ENCODE data around the gene CHODL.

Gene CHODL

DNA sequence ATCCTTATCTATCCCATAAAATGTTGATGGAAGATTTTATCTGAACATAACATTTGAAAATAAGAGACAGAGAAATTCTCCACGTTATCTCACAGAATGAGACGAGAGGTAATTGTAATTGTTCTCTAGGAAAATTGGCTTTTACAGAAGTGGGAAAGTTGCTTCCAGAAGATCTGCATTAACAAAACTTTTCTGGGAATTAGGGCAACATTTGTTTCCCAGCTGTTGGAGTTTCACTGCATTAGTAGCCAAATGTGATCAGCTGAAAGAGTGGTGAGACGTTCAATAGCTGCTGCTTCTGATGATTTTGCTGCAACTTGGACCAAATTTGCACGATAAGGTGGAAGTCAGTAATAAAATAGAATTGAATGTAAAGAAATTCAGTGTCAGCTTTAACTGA is 7.6 kb downstream of the CHODL start:
- H3K36me3 ChIP-seq (ENCODE audit: control insufficient read depth, low read depth, low read length): no peaks in the 10 kb centered on the region
- no peak overlapping the region for H3K27ac ChIP-seq (ENCODE audit: low read length)
- no peak overlapping the region for H3K4me3 ChIP-seq (ENCODE audit: low read length)
- no peaks in the 10 kb centered on the region for H3K4me1 ChIP-seq (ENCODE audit: control insufficient read depth, low read depth, low read length)
- H3K9ac ChIP-seq (ENCODE audit: low read length): no peak overlapping the region
- H3K27me3 ChIP-seq (ENCODE audit: control insufficient read depth, insufficient read depth, low read length): no peaks in the 10 kb centered on the region
- no peaks in the 10 kb centered on the region for H3K9me3 ChIP-seq (ENCODE audit: control insufficient read depth, low read depth, low read length)

- Histone ChIP-seq H3K4me3 (ENCODE audit: low read length) (no peak overlapping the region), H3K9me3 (ENCODE audit: control insufficient read depth, low read depth, low read length) (no peaks in the 10 kb centered on the region), H3K27me3 (ENCODE audit: control insufficient read depth, insufficient read depth, low read length) (no peaks in the 10 kb centered on the region), H3K36me3 (ENCODE audit: control insufficient read depth, low read depth, low read length) (no peaks in the 10 kb centered on the region), H3K4me1 (ENCODE audit: control insufficient read depth, low read depth, low read length) (no peaks in the 10 kb centered on the region), H3K27ac (ENCODE audit: low read length) (no peak overlapping the region), H3K9ac (ENCODE audit: low read length) (no peak overlapping the region)
These were observed 8.0 kb downstream of the CHODL start for GRCh38 chr21:18252680-18253079.

DNA sequence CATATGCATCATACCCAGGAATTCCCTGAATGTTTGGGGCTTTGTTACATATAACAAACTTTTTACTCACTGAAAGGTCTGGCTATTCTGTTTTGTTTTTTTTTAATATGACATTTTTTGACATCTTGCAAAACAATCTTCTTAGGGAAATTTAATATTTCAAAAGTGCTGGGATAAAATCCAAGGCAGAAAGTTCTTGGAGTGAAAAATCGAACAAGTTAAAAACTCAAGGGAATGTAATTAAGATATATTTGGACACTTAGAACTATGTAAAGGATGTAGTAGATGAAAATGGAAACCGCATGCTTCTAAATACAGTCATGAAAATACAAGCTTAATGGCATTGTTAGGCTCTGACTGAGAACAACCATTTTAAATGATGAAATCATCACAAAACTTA is 8.6 kb downstream of the CHODL start:
- no peaks in the 10 kb centered on the region for H3K9me3 ChIP-seq (ENCODE audit: control insufficient read depth, low read depth, low read length)
- no peaks in the 10 kb centered on the region for H3K36me3 ChIP-seq (ENCODE audit: control insufficient read depth, low read depth, low read length)
- no peak overlapping the region for H3K4me3 ChIP-seq (ENCODE audit: low read length)
- no peaks in the 10 kb centered on the region for H3K4me1 ChIP-seq (ENCODE audit: control insufficient read depth, low read depth, low read length)
- no peak overlapping the region for H3K9ac ChIP-seq (ENCODE audit: low read length)
- no peaks in the 10 kb centered on the region for H3K27me3 ChIP-seq (ENCODE audit: control insufficient read depth, insufficient read depth, low read length)
- no peak overlapping the region for H3K27ac ChIP-seq (ENCODE audit: low read length)

DNA sequence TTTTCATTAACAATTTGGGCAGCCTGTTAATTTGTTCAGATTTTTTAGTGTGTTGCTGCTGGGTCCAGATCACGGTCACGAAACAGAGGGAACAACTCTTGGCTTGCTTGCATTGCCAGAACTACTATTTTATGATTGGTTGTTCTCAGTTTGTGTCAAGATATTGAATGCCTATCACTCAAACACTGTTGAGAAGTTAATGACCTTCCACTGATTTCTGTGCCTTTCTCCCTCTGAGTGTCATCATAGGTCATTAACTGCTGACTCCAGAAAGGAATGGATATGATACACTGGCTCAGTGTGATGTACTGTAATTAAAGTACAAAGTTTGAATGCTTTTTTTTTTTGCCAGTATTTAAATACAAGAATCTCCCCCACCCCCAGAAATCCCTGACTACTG is 9.2 kb downstream of the CHODL start:
- Histone ChIP-seq H3K27ac (ENCODE audit: low read length) (no peak overlapping the region), H3K36me3 (ENCODE audit: control insufficient read depth, low read depth, low read length) (no peaks in the 10 kb centered on the region), H3K4me3 (ENCODE audit: low read length) (no peak overlapping the region), H3K27me3 (ENCODE audit: control insufficient read depth, insufficient read depth, low read length) (no peaks in the 10 kb centered on the region), H3K9me3 (ENCODE audit: control insufficient read depth, low read depth, low read length) (no peaks in the 10 kb centered on the region), H3K4me1 (ENCODE audit: control insufficient read depth, low read depth, low read length) (no peaks in the 10 kb centered on the region), H3K9ac (ENCODE audit: low read length) (no peak overlapping the region)

DNA sequence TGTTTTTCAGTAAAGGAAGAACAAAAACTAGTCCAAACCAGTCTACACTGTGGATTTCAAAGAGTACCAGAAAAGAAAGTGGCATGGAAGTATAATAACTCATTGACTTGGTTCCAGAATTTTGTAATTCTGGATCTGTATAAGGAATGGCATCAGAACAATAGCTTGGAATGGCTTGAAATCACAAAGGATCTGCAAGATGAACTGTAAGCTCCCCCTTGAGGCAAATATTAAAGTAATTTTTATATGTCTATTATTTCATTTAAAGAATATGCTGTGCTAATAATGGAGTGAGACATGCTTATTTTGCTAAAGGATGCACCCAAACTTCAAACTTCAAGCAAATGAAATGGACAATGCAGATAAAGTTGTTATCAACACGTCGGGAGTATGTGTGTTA is 21.3 kb downstream of the CHODL start:
- no peak overlapping the region for H3K27ac ChIP-seq (ENCODE audit: low read length)
- no peaks in the 10 kb centered on the region for H3K27me3 ChIP-seq (ENCODE audit: control insufficient read depth, insufficient read depth, low read length)
- H3K4me1 ChIP-seq (ENCODE audit: control insufficient read depth, low read depth, low read length): no peaks in the 10 kb centered on the region
- H3K4me3 ChIP-seq (ENCODE audit: low read length): no peak overlapping the region
- H3K9me3 ChIP-seq (ENCODE audit: control insufficient read depth, low read depth, low read length): no peaks in the 10 kb centered on the region
- no peak overlapping the region for H3K9ac ChIP-seq (ENCODE audit: low read length)
- no peaks in the 10 kb centered on the region for H3K36me3 ChIP-seq (ENCODE audit: control insufficient read depth, low read depth, low read length)

DNA sequence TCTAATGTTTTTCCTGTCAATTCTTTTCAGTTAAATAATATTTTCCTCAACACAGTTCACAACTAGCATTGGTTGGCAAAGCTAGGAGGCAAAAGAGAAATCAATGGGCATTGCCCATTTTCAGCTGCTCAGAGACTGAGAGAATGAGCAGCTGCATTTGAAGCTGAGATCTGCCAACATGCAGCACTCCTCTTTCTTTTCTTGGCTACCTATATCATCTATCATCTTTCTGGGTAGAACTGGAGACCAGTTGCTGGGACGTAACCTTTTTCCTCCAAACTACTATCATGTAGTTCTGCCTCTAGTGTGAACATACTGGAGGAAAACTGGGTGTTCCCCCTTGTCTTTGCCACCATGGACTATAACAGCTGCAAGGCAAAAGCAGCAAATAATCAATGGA is 22.9 kb downstream of the CHODL start:
- Histone ChIP-seq H3K36me3 (ENCODE audit: control insufficient read depth, low read depth, low read length) (no peaks in the 10 kb centered on the region), H3K9ac (ENCODE audit: low read length) (no peak overlapping the region), H3K27ac (ENCODE audit: low read length) (no peak overlapping the region), H3K4me1 (ENCODE audit: control insufficient read depth, low read depth, low read length) (no peaks in the 10 kb centered on the region), H3K27me3 (ENCODE audit: control insufficient read depth, insufficient read depth, low read length) (no peaks in the 10 kb centered on the region), H3K4me3 (ENCODE audit: low read length) (no peak overlapping the region), H3K9me3 (ENCODE audit: control insufficient read depth, low read depth, low read length) (no peaks in the 10 kb centered on the region)

DNA sequence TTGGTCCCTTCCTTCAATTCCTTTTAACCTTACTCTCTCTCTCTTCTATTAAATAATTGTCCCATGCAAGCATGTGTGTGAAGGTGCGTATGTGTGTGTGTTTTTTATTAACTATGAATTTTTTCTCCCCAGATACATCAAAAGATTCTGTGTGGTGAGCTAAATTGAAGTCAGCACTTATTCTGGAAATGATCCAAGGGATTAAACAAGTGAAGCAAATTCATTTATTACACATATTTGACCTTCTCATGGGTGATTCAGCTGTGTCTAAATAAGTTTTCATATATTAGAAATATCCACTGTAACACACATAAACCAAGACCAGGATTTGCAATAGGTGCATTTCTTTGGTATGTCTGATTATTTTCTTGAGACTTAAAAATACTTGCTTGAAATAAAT is 24.3 kb downstream of the CHODL start:
- H3K4me3 ChIP-seq (ENCODE audit: low read length): no peak overlapping the region
- H3K36me3 ChIP-seq (ENCODE audit: control insufficient read depth, low read depth, low read length): no peaks in the 10 kb centered on the region
- no peaks in the 10 kb centered on the region for H3K9me3 ChIP-seq (ENCODE audit: control insufficient read depth, low read depth, low read length)
- H3K27me3 ChIP-seq (ENCODE audit: control insufficient read depth, insufficient read depth, low read length): no peaks in the 10 kb centered on the region
- H3K4me1 ChIP-seq (ENCODE audit: control insufficient read depth, low read depth, low read length): no peaks in the 10 kb centered on the region
- H3K27ac ChIP-seq (ENCODE audit: low read length): no peak overlapping the region
- no peak overlapping the region for H3K9ac ChIP-seq (ENCODE audit: low read length)

DNA sequence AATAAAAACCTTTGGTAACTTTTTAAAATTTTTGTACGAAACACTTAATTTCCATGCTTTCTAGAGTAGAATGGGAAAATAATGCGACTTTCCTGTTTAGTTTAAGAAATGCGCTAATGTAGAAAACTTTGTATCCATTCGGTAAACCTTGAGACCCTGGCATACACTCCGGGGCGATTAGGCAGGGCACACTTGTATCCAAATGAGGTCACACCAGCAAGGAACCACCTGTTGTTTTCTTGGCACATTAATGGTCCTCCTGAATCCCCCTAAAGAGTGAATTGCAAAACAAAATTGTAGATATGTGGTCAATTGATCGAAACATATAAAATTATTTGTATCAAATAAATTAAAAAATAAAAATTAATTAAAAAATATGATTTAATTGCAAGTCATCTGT is 25.2 kb downstream of the CHODL start:
- H3K36me3 ChIP-seq (ENCODE audit: control insufficient read depth, low read depth, low read length): no peaks in the 10 kb centered on the region
- no peak overlapping the region for H3K9ac ChIP-seq (ENCODE audit: low read length)
- H3K27ac ChIP-seq (ENCODE audit: low read length): no peak overlapping the region
- H3K27me3 ChIP-seq (ENCODE audit: control insufficient read depth, insufficient read depth, low read length): no peaks in the 10 kb centered on the region
- no peaks in the 10 kb centered on the region for H3K4me1 ChIP-seq (ENCODE audit: control insufficient read depth, low read depth, low read length)
- H3K4me3 ChIP-seq (ENCODE audit: low read length): no peak overlapping the region
- H3K9me3 ChIP-seq (ENCODE audit: control insufficient read depth, low read depth, low read length): no peaks in the 10 kb centered on the region

DNA sequence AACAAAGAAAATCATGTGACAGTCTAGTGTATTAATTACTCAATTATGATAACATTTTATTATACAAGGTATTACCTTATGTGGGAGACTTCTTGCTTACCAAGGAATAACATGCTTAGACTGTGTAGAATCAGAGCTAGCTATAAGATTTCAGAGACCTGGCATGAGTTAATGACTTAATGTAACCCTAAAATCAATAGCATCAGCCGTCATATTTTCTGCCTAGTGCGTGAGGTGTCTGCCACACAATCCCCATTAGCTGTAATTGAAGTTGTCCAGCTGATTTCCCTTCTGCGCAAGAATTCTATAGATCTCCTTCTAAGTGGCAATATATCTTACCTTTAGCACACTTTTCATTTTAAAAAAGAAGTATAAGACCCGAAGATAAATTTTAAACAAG is 28.8 kb downstream of the CHODL start:
- no peaks in the 10 kb centered on the region for H3K27me3 ChIP-seq (ENCODE audit: control insufficient read depth, insufficient read depth, low read length)
- no peak overlapping the region for H3K9ac ChIP-seq (ENCODE audit: low read length)
- no peaks in the 10 kb centered on the region for H3K9me3 ChIP-seq (ENCODE audit: control insufficient read depth, low read depth, low read length)
- no peak overlapping the region for H3K4me3 ChIP-seq (ENCODE audit: low read length)
- no peaks in the 10 kb centered on the region for H3K36me3 ChIP-seq (ENCODE audit: control insufficient read depth, low read depth, low read length)
- H3K4me1 ChIP-seq (ENCODE audit: control insufficient read depth, low read depth, low read length): no peaks in the 10 kb centered on the region
- H3K27ac ChIP-seq (ENCODE audit: low read length): no peak overlapping the region

DNA sequence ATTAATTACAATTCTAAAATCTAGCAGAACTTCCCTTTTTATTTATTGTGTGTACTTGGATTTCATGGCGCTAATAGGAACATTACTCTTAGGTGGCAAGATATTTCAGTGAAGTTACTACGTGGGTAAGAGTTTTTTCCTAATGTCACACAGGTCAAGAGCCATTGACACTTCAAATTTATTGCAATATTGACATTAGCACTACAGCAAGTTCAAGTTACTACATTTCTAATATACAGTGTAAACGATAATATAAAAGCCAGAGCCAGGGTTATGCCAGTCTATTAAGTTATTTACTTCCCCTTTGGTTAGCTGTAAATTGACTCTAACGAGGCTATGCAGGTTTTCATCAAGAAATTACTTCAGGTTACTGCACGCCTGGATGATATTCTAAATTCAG is 29.7 kb downstream of the CHODL start:
- Histone ChIP-seq H3K36me3 (ENCODE audit: control insufficient read depth, low read depth, low read length) (no peaks in the 10 kb centered on the region), H3K9ac (ENCODE audit: low read length) (no peak overlapping the region), H3K27ac (ENCODE audit: low read length) (no peak overlapping the region), H3K27me3 (ENCODE audit: control insufficient read depth, insufficient read depth, low read length) (no peaks in the 10 kb centered on the region), H3K4me1 (ENCODE audit: control insufficient read depth, low read depth, low read length) (no peaks in the 10 kb centered on the region), H3K4me3 (ENCODE audit: low read length) (no peak overlapping the region), H3K9me3 (ENCODE audit: control insufficient read depth, low read depth, low read length) (no peaks in the 10 kb centered on the region)

- H3K36me3 ChIP-seq (ENCODE audit: control insufficient read depth, low read depth, low read length): no peaks in the 10 kb centered on the region
- no peak overlapping the region for H3K27ac ChIP-seq (ENCODE audit: low read length)
- no peaks in the 10 kb centered on the region for H3K9me3 ChIP-seq (ENCODE audit: control insufficient read depth, low read depth, low read length)
- H3K27me3 ChIP-seq (ENCODE audit: control insufficient read depth, insufficient read depth, low read length): no peaks in the 10 kb centered on the region
- H3K4me1 ChIP-seq (ENCODE audit: control insufficient read depth, low read depth, low read length): no peaks in the 10 kb centered on the region
- no peak overlapping the region for H3K4me3 ChIP-seq (ENCODE audit: low read length)
- no peak overlapping the region for H3K9ac ChIP-seq (ENCODE audit: low read length)
These were observed 31.1 kb downstream of the CHODL start for GRCh38 chr21:18275781-18276180.

- H3K4me1 ChIP-seq (ENCODE audit: control insufficient read depth, low read depth, low read length): no peaks in the 10 kb centered on the region
- no peak overlapping the region for H3K9ac ChIP-seq (ENCODE audit: low read length)
- no peaks in the 10 kb centered on the region for H3K27me3 ChIP-seq (ENCODE audit: control insufficient read depth, insufficient read depth, low read length)
- no peaks in the 10 kb centered on the region for H3K9me3 ChIP-seq (ENCODE audit: control insufficient read depth, low read depth, low read length)
- H3K36me3 ChIP-seq (ENCODE audit: control insufficient read depth, low read depth, low read length): no peaks in the 10 kb centered on the region
- H3K27ac ChIP-seq (ENCODE audit: low read length): no peak overlapping the region
- H3K4me3 ChIP-seq (ENCODE audit: low read length): no peak overlapping the region
These were observed 40.7 kb downstream of the CHODL start for GRCh38 chr21:18285379-18285778.

GRCh38 chr21:18289876-18290275 is 45.2 kb downstream of the CHODL start:
- no peaks in the 10 kb centered on the region for H3K4me1 ChIP-seq (ENCODE audit: control insufficient read depth, low read depth, low read length)
- H3K36me3 ChIP-seq (ENCODE audit: control insufficient read depth, low read depth, low read length): no peaks in the 10 kb centered on the region
- no peak overlapping the region for H3K27ac ChIP-seq (ENCODE audit: low read length)
- H3K27me3 ChIP-seq (ENCODE audit: control insufficient read depth, insufficient read depth, low read length): no peaks in the 10 kb centered on the region
- H3K9me3 ChIP-seq (ENCODE audit: control insufficient read depth, low read depth, low read length): no peaks in the 10 kb centered on the region
- no peak overlapping the region for H3K4me3 ChIP-seq (ENCODE audit: low read length)
- no peak overlapping the region for H3K9ac ChIP-seq (ENCODE audit: low read length)

All from iPS-18a (cell line).